Tibial artery (tissue), 4 donors: ENCODE measurements around the gene SMLR1.

ENCODE experiments used
- DNase-seq, 2 donors: peaks; one replicate each; pipeline ENCODE4 v3.0.0-alpha.2; 2019
- H3K27ac ChIP-seq, 2 donors: fragments of 200-600 bp; sonication (generic) in 1 of 2; 1 replicate in 1 of 2; 2 replicates in 1 of 2; pipeline ENCODE4 v1.5.1; 2018 to 2019; ENCODE audit warnings: mild to moderate bottlenecking in 1 of 2
- H3K27me3 ChIP-seq, 2 donors: fragments of 200-600 bp; sonication (generic) in 1 of 2; one replicate each; pipeline versions ENCODE4 v1.5.1 to v1.6.0; 2016 to 2019
- H3K36me3 ChIP-seq, 3 donors: fragments of 200-600 bp; sonication (generic) in 2 of 3; one replicate each; pipeline ENCODE4 v1.5.1; 2016 to 2019; ENCODE audit warnings: mild to moderate bottlenecking in 2 of 3
- H3K4me1 ChIP-seq, 4 donors: fragments of 200-600 bp; sonication (generic) in 2 of 4; 1 replicate in 3 of 4; 2 replicates in 1 of 4; pipeline ENCODE4 v1.5.1; 2016 to 2019
- H3K4me3 ChIP-seq, 2 donors: fragments of 200-600 bp; sonication (generic) in 1 of 2; 1 replicate in 1 of 2; 2 replicates in 1 of 2; pipeline ENCODE4 v1.5.1; 2018 to 2019; ENCODE audit warnings: mild to moderate bottlenecking in 2 of 2
- H3K9me3 ChIP-seq, 3 donors: fragments of 200-600 bp; sonication (generic) in 1 of 3; one replicate each; pipeline ENCODE4 v1.5.1; 2016 to 2019
- intact Hi-C: fragments of 100-400 bp; cut with DNase I; formaldehyde crosslinking; loops from one replicate; pipeline ENCODE4 v1.15.0; 2023; ENCODE audit warnings: low total_unique reads
- TF ChIP-seq, protein P1 (sequence below), 2 experiments: fragments of 200-600 bp in 1 of 2; fragments of 450-650 bp in 1 of 2; IDR thresholded peaks; one replicate each; pipeline ENCODE4 v1.5.1; 2017 to 2019; ENCODE audit warnings: antibody characterized with exemption in 2 of 2, mild to moderate bottlenecking in 1 of 2, moderate library complexity in 1 of 2

Gene SMLR1

DNA sequence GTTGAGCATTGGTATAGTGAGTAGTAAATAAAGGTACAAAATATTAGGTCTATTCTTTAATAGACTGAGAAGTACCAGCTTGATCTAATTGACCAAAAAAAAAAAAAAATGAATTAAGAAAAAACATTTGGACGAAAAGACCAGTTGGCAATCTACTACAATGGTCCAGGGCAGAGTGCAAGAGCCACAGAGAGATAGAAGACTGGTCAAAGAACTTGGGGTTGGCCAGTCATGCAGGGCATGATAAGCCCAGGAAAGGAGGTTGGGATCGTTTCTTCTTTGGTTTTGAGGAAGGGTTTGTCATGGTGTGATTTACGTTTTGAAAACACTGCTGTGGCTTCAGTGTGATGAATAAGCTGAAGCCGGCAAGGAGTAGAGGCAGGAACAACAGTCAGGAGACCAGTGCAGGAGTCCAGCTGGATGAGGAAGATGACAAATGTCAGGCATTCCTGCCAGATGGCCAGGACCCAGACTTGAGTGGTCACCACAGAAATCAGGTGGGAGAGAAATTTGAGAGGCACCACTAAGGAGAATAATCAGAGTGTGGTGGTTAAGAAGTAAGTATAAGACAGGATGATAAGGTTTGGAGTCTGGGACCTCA lies 14.0 kb downstream of the SMLR1 start:
- intact Hi-C loops = loop anchor here (10.0 kb wide), 1 partner anchor 516 kb away; no protein-coding TSS in a partner anchor
- H3K36me3 ChIP-seq = no peaks in the 10 kb centered on the region
- TF ChIP-seq, protein P1, sequence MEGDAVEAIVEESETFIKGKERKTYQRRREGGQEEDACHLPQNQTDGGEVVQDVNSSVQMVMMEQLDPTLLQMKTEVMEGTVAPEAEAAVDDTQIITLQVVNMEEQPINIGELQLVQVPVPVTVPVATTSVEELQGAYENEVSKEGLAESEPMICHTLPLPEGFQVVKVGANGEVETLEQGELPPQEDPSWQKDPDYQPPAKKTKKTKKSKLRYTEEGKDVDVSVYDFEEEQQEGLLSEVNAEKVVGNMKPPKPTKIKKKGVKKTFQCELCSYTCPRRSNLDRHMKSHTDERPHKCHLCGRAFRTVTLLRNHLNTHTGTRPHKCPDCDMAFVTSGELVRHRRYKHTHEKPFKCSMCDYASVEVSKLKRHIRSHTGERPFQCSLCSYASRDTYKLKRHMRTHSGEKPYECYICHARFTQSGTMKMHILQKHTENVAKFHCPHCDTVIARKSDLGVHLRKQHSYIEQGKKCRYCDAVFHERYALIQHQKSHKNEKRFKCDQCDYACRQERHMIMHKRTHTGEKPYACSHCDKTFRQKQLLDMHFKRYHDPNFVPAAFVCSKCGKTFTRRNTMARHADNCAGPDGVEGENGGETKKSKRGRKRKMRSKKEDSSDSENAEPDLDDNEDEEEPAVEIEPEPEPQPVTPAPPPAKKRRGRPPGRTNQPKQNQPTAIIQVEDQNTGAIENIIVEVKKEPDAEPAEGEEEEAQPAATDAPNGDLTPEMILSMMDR (IDR thresholded peaks at IDR 0.05) = no peak
- no peaks in the 10 kb centered on the region for H3K27me3 ChIP-seq
- H3K27ac ChIP-seq = no peak overlapping the region
- H3K4me3 ChIP-seq = no peak overlapping the region
- H3K9me3 ChIP-seq = no peaks in the 10 kb centered on the region
- peaks cover 0 to 34% (median 3%) of the 10 kb centered on the region in 4 donors for H3K4me1 ChIP-seq
- DNase-seq = no peak

DNA sequence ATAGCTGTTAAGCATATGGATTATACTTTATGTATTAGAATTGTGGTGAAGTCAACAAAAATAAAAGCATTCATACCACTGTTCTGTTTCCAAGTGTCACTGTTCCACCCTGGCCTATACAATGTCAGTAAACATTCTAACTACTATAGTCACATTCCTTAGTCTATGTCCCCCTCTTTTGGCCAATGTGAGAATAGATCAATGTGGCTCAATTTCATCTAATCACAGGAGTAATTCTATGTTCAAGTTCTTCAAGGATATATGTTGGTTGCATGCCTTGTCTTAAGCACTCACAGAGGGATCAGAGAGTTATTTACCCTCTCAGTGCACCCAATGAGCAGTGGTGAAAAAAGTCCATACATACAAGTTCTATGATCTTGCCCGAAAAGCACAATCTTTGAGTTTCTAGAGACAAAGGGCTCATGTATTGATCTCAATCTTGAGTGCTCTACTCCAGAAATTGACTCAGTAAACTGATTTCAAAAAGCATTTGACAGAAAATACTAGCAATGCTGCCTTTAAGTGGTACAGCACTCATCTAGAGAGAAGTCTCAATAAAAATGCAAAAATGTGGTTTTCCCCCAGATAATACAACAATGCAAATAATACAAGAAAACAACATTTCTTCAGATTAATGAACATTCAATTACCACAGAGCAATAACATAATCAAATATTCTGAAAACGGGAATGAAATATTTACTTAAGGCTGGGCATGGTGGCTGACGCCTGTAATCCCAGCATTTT lies 16.5 kb downstream of the SMLR1 start:
- TF ChIP-seq, protein P1 (IDR thresholded peaks at IDR 0.05) = peak; percentile 39 to 59
- no peak overlapping the region for H3K4me3 ChIP-seq

DNA sequence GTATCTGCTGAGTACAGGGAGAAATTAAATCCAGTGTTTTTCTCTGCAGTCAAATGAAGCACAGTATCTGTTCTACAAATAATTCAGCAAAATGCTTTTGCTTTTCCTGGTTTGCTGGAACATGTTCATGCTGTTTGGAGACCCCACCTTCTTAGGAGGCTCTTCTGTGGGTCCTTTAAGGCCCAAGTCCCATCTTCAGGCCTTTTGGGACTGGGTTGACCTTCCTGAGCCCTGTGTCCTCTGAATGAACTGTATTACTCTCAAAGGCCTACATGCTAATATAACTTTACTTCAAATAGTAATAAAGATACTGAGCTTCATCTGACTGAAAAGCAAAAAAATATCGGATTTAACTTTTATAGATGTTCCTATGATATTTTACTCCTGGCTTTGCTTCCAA lies 19.3 kb downstream of the SMLR1 start:
- DNase-seq = no peak
- Histone ChIP-seq H3K4me3 (no peak overlapping the region), H3K4me1 (peaks cover 0 to 24% (median 4%) of the 10 kb centered on the region in 4 donors), H3K9me3 (no peaks in the 10 kb centered on the region), H3K36me3 (no peaks in the 10 kb centered on the region), H3K27ac (no peak overlapping the region), H3K27me3 (no peaks in the 10 kb centered on the region)
- TF ChIP-seq, protein P1 (IDR thresholded peaks at IDR 0.05) = no peak
- intact Hi-C loops = loop anchor here (10.0 kb wide), 1 partner anchor 522 kb away; no protein-coding TSS in a partner anchor

More for the DNA sequence above, 16.5 kb downstream of the SMLR1 start:
- Histone ChIP-seq H3K27me3 (no peaks in the 10 kb centered on the region), H3K27ac (peak overlapping the region; percentile 1 to 25), H3K9me3 (no peaks in the 10 kb centered on the region), H3K4me1 (peaks cover 0 to 39% (median 7%) of the 10 kb centered on the region in 4 donors), H3K36me3 (no peaks in the 10 kb centered on the region)
- DNase-seq = no peak
- intact Hi-C loops = loop anchor here (10.0 kb wide), 1 partner anchor 519 kb away; no protein-coding TSS in a partner anchor

DNA sequence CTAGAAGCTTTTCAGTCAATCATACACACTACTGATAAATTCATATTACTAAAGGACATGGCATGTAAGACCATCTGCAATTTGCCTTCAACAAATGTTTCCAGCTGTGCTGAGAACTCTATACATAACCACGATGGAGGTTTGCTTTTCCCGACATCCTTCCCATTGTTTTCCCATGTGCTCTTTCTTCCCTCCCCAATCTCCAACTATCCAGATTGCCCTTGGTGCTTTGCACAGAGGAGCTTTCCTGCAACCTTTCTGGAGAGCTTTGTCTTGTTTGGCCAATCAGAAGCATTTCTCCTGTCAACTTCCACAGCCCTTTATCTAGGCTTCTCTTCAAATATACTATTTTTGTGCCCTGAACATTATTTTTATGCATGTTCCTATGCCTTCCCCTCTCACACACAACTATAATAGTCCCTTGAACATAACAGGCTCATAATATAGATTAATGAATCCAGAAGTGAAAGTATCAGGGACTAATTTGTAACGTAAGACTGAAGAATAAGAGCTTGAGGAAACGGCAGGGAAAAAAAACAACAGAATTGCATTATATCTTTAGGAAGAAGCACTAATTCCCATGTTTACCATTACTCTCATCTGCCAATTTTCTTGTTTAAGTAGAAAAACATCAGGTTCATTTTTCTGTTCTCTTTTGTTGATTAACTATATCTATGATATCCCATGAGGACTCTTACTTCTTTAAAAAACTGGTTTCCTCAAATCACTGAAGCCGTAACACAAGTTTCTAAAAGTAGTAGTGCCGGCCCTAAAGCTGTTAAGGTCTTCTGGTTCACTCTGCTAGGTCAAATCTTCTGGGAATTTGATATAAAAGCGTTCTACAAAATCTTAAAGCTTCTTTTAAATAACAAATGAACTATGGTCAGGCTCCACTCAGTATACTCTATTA lies 20.1 kb downstream of the SMLR1 start:
- Histone ChIP-seq H3K4me1 (peaks cover 0 to 23% (median 4%) of the 10 kb centered on the region in 4 donors), H3K27me3 (no peaks in the 10 kb centered on the region), H3K9me3 (no peaks in the 10 kb centered on the region), H3K27ac (peak overlapping the region; percentile 3 to 12), H3K4me3 (peak overlapping the region in 1 of 2 donors; percentile 13), H3K36me3 (no peaks in the 10 kb centered on the region)
- no peak for DNase-seq
- TF ChIP-seq, protein P1 (IDR thresholded peaks at IDR 0.05) = no peak
- intact Hi-C loops = loop anchor here (10.0 kb wide), 1 partner anchor 522 kb away; no protein-coding TSS in a partner anchor

DNA sequence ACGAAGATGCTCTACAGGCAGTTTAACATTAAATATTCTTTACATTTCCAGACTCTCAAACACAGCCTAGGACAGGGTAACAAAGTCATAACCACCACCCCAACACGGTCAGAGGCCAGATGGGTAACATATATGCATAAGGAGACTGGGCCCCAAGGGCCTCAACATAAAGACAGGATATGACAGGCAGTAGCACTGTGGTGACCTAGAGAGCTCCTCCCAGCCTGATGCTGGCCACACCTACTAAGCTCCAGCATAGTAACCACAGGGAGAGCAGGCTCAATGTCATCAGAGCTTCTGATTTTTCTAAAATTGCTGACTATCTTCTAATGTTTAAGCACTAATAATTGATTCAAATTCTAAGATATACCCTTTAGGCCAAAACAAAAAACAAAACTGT lies 21.7 kb downstream of the SMLR1 start:
- TF ChIP-seq, protein P1 (IDR thresholded peaks at IDR 0.05) = no peak
- DNase-seq = no peak
- Histone ChIP-seq H3K9me3 (no peaks in the 10 kb centered on the region), H3K4me3 (no peak overlapping the region), H3K27me3 (no peaks in the 10 kb centered on the region), H3K27ac (no peak overlapping the region), H3K4me1 (peaks cover 0 to 10% (median 4%) of the 10 kb centered on the region in 4 donors), H3K36me3 (peaks cover 0 to 10% (median 0%) of the 10 kb centered on the region in 3 donors)
- intact Hi-C loops = loop anchor here (10.0 kb wide), 1 partner anchor 524 kb away; no protein-coding TSS in a partner anchor
